Fibroblast of lung (primary cell): ENCODE measurements around the gene TSPOAP1. TPM values are rescaled to one million over a fixed set of nuclear protein-coding genes. Genes with fewer than 3 reads are reported as not detected.

Experiments
- DNase-seq, 2 donors: peaks; one replicate each; pipeline versions ENCODE4 v3.0.0 to v3.0.0-alpha.2; 2010; ENCODE audit warnings: low read depth in 2 of 2
- H2AFZ ChIP-seq: 2 replicates; pipeline ENCODE4 v1.5.1; 2012; ENCODE audit warnings: low read length, control low read depth, inconsistent platforms
- H3K27ac ChIP-seq: 2 replicates; pipeline ENCODE4 v1.5.1; 2011; ENCODE audit warnings: low read length, control low read depth; ENCODE audit not compliant: insufficient read depth
- H3K27me3 ChIP-seq: 2 replicates; pipeline ENCODE4 v1.5.1; 2011; ENCODE audit warnings: mild to moderate bottlenecking, low read length; ENCODE audit not compliant: control insufficient read depth, insufficient read depth
- H3K36me3 ChIP-seq: 2 replicates; pipeline ENCODE4 v1.5.1; 2011; ENCODE audit warnings: low read length; ENCODE audit not compliant: control insufficient read depth, insufficient read depth
- H3K4me1 ChIP-seq: 2 replicates; pipeline ENCODE4 v1.5.1; 2011; ENCODE audit warnings: low read length; ENCODE audit not compliant: control insufficient read depth, insufficient read depth; ENCODE audit errors: extremely low read depth
- H3K4me2 ChIP-seq: 2 replicates; pipeline ENCODE4 v1.5.1; 2011; ENCODE audit warnings: low read length, control low read depth; ENCODE audit not compliant: insufficient read depth; ENCODE audit errors: extremely low read depth
- H3K4me3 ChIP-seq, 4 experiments: fragments of 200-600 bp in 1 of 4; sonication (generic) in 1 of 4; replicated peaks in 1 of 4; 2 replicates each; pipeline ENCODE4 v1.5.1; 2011 to 2016; ENCODE audit warnings: low read length in 4 of 4, low read depth in 3 of 4, mild to moderate bottlenecking in 3 of 4, control low read depth in 2 of 4, inconsistent platforms in 1 of 4, mixed read lengths in 1 of 4; ENCODE audit not compliant: insufficient read depth in 1 of 4; ENCODE audit errors: control extremely low read depth in 1 of 4
- H3K79me2 ChIP-seq: 2 replicates; pipeline ENCODE4 v1.5.1; 2012; ENCODE audit warnings: mild to moderate bottlenecking, low read length, inconsistent platforms; ENCODE audit not compliant: control insufficient read depth, insufficient read depth
- H3K9ac ChIP-seq: 2 replicates; pipeline ENCODE4 v1.5.1; 2011; ENCODE audit warnings: mild to moderate bottlenecking, low read length, control low read depth; ENCODE audit not compliant: insufficient read depth
- H3K9me3 ChIP-seq: 2 replicates; pipeline ENCODE4 v1.5.1; 2012; ENCODE audit warnings: low read depth, low read length; ENCODE audit not compliant: control insufficient read depth, insufficient read depth
- H4K20me1 ChIP-seq: 2 replicates; pipeline ENCODE4 v1.5.1; 2011; ENCODE audit warnings: low read length; ENCODE audit not compliant: control insufficient read depth, insufficient read depth; ENCODE audit errors: extremely low read depth
- EZH2 ChIP-seq: IDR thresholded peaks from 2 replicates; pipeline ENCODE4 v1.5.1; 2012; ENCODE audit warnings: low read length, control low read depth, mild to moderate bottlenecking; ENCODE audit errors: missing control alignments
- polyA plus RNA-seq, 2 donors: library from polyadenylated mRNA; depleted of rRNA in 1 of 2; stranded (reverse) in 1 of 2; unstranded in 1 of 2; fragments of >200 nt; gene quantifications; 2 replicates each; pipeline ENCODE4 v1.2.1, GENCODE V29; 2011 to 2012; ENCODE audit warnings: missing spikeins in 1 of 2
- total RNA-seq: library from RNA; depleted of rRNA; stranded (reverse); fragments of >200 nt; gene quantifications from 2 replicates; pipeline ENCODE4 v1.2.1, GENCODE V29; 2014
- TF ChIP-seq, protein P1 (sequence below), 2 donors: IDR thresholded peaks in 1 of 2; conservative IDR thresholded peaks in 1 of 2; 1 replicate in 1 of 2; 2 replicates in 1 of 2; pipeline ENCODE4 v1.5.1; 2011 to 2012; ENCODE audit warnings: low read length in 2 of 2, control low read depth in 1 of 2, inconsistent platforms in 1 of 2, low read depth in 1 of 2, mild to moderate bottlenecking in 1 of 2

Gene TSPOAP1
- total and polyA plus RNA-seq, 2 donors (not counting 1 experiment from before 2014, with no cell fraction given), result 0.23 to 4.0 TPM

DNA sequence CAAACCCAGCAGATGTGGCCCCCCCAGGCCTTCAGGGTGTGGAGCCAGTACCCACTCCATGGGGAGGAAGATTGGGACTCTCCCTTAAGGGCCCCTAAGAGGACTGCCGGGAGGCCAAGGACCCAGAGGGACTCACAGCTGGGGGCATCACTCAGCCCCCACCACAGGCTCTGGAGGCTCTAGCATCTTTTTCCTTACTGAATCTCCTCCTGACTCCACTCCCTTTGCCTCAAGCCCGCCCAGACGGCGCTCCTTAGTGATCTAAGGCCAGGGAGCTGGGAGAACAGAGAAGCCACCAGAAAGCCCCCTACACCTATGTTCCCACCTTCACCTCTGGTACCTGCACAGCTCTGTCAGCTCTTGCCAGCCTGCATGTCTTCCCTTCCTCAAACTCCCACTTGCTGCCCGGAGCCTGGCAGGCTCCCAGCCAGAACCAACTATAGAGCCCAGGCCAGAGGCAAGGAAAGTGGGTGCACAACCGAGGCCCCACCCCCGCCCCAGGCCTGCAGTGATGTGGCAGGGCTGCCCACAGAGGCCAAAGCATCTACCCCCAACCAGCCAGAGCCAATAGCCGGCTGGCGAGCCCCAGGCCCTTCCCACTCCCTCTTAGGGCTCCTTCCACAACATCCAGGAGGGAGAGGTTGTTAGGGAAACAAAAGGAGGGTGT is 25.5 kb downstream of the TSPOAP1 start:
- H3K9me3 ChIP-seq, result no peaks in the 10 kb centered on the region
- no peak overlapping the region for H2AFZ ChIP-seq
- DNase-seq, result no peak
- H3K27me3 ChIP-seq, result no peaks in the 10 kb centered on the region
- no peaks in the 10 kb centered on the region for H3K79me2 ChIP-seq
- H3K4me1 ChIP-seq, result no peaks in the 10 kb centered on the region
- no peak overlapping the region for H3K27ac ChIP-seq
- no peaks in the 10 kb centered on the region for H3K36me3 ChIP-seq
- H3K4me3 ChIP-seq, result no peak overlapping the region
- no peak overlapping the region for H3K4me2 ChIP-seq
- H4K20me1 ChIP-seq, result no peaks in the 10 kb centered on the region
- H3K9ac ChIP-seq, result no peak overlapping the region
- no peak for TF ChIP-seq EZH2
- TF ChIP-seq, protein P1, sequence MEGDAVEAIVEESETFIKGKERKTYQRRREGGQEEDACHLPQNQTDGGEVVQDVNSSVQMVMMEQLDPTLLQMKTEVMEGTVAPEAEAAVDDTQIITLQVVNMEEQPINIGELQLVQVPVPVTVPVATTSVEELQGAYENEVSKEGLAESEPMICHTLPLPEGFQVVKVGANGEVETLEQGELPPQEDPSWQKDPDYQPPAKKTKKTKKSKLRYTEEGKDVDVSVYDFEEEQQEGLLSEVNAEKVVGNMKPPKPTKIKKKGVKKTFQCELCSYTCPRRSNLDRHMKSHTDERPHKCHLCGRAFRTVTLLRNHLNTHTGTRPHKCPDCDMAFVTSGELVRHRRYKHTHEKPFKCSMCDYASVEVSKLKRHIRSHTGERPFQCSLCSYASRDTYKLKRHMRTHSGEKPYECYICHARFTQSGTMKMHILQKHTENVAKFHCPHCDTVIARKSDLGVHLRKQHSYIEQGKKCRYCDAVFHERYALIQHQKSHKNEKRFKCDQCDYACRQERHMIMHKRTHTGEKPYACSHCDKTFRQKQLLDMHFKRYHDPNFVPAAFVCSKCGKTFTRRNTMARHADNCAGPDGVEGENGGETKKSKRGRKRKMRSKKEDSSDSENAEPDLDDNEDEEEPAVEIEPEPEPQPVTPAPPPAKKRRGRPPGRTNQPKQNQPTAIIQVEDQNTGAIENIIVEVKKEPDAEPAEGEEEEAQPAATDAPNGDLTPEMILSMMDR (conservative IDR thresholded peaks at IDR 0.05 in 1 of 2, IDR thresholded peaks at IDR 0.05 in 1 of 2; ENCODE audit: low read depth in 1 of 2, low read length in 2 of 2), result no peak

DNA sequence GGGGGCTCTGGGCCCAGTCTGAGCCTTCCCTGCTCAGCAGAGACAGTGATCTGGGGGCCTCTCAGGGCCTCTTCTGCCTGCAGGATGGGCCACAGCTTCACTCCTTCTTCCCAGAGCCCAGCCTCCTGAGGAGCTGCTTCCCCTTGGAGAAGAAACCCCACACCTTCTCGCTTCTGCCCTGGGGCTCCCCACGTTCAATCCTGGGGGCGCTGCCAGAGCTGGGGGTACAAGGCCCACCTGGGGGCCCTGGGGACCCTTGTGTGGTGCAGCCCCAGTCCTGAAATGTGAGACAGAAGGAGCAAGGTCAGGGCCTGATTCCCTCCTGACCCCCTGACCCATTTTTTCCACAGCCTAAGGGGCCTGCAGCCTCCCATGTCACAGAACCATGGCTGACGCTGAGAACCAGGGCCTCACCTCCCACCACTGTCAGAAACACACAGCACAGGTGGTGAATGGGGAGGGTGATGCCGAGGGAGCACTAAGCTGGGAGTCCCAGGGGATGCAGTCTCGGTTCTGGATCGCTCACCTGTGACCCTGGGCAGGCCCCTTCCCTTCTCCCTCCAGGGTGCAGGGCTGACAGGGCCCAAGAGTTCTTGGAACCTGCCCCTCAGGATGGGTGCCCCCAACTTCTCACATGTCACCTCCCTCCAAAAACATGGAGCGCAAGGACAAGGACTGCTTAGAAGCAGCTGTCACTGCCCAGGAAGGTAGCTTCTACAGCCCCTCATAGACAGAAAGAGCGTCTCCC is 26.2 kb downstream of the TSPOAP1 start:
- no peak overlapping the region for H3K9ac ChIP-seq

More for the DNA sequence above, 26.2 kb downstream of the TSPOAP1 start:
- Histone ChIP-seq H3K4me1 (no peaks in the 10 kb centered on the region), H4K20me1 (no peaks in the 10 kb centered on the region), H3K79me2 (no peaks in the 10 kb centered on the region), H3K4me3 (no peak overlapping the region), H3K4me2 (no peak overlapping the region), H3K9me3 (no peaks in the 10 kb centered on the region), H3K36me3 (no peaks in the 10 kb centered on the region), H3K27ac (no peak overlapping the region), H2AFZ (no peak overlapping the region), H3K27me3 (no peaks in the 10 kb centered on the region)
- TF ChIP-seq, protein P1 (conservative IDR thresholded peaks at IDR 0.05 in 1 of 2, IDR thresholded peaks at IDR 0.05 in 1 of 2; ENCODE audit: low read depth in 1 of 2, low read length in 2 of 2), result no peak
- TF ChIP-seq EZH2, result no peak
- no peak for DNase-seq
